Motor neuron (in vitro differentiated cells): ENCODE results near the gene SENP8. TPM values are rescaled to one million over a fixed set of nuclear protein-coding genes. Genes with fewer than 3 reads are reported as not detected.
"Not testable (repeated sequence)": the region's sequence is repeated elsewhere in the genome, so short reads cannot be mapped to it uniquely, and the experiment has no call there.

ENCODE experiments used
- ATAC-seq, 8 experiments: fragments of 200-7000 bp; cut with Tn5 transposase; replicated peaks in 6 of 8; 2 replicates each; pipeline ENCODE4 v1.8.0; 2021; ENCODE audit warnings: mild to moderate bottlenecking in 8 of 8, moderate library complexity in 8 of 8
- H3K27ac ChIP-seq, 2 donors: fragments of 250-450 bp; sonication (Bioruptor Pico); 2 replicates each; pipeline ENCODE4 v1.9.0; 2021; ENCODE audit warnings: antibody characterized with exemption in 2 of 2, mild to moderate bottlenecking in 2 of 2, moderate library complexity in 1 of 2
- H3K4me1 ChIP-seq, 2 donors: fragments of 250-450 bp; sonication (Bioruptor Pico); replicated peaks in 1 of 2; 2 replicates each; pipeline ENCODE4 v1.6.1; 2021; ENCODE audit warnings: antibody characterized with exemption in 2 of 2, mild to moderate bottlenecking in 2 of 2, moderate library complexity in 1 of 2
- H3K4me3 ChIP-seq, 5 donors: fragments of 250-450 bp; sonication (Bioruptor Pico); 2 replicates each; pipeline ENCODE4 v1.9.0; 2021; ENCODE audit warnings: antibody characterized with exemption in 5 of 5, mild to moderate bottlenecking in 5 of 5, moderate library complexity in 4 of 5
- whole genome bisulfite sequencing, 10 experiments: fragments of 450-650 bp; shearing (Covaris generic); methylation state at CpG; one replicate each; pipeline ENCODE4 v1.0.0; 2022; 5-methylcytosine and 5-hydroxymethylcytosine counted together
- in situ Hi-C, 9 experiments: fragments of 400-800 bp; cut with MboI; loops; one replicate each; pipeline ENCODE4 v1.15.0; 2021; ENCODE audit warnings: low sequenced_read_pairs in 9 of 9, low pct_unique_long_range_greater_than_20kb in 2 of 9; ENCODE audit not compliant: unreplicated experiment in 9 of 9
- total RNA-seq, 8 experiments: library from RNA; unstranded; fragments of 300-600 nt; gene quantifications; 2 replicates each; pipeline versions ENCODE4 v1.2.3 to v1.2.4, GENCODE V29; 2022

Gene SENP8
- total RNA-seq, 8 experiments from 2014 or later: 2.6 to 5.9 (median 5.0) TPM

GRCh38 chr15:72167445-72167844, 49.2 kb downstream of the SENP8 start:
- no peaks in the 10 kb centered on the region for H3K4me1 ChIP-seq
- no peak overlapping the region for H3K4me3 ChIP-seq
- no peak overlapping the region for H3K27ac ChIP-seq
- ATAC-seq: no peak
- in situ Hi-C loops: loop anchor here in 4 of 9 experiments (25.0 kb wide), 5 partner anchors 330 to 705 kb away; partner anchors contain the start of gene NR2E3 (in 1 of the 4)
- 71 to 100% (median 80%) methylated on average over 1 to 5 of the region's 6 CpGs; no CpG with 5 or more reads in 4 of the 10 experiments for WGBS, 10 experiments

- peak in 1 of 8 experiments; percentile 83 for ATAC-seq
- no peak overlapping the region for H3K27ac ChIP-seq
- WGBS, 10 experiments: 0 to 71% (median 61%) methylated on average over 1 to 3 of the region's 7 CpGs; no CpG with 5 or more reads in 5 of the 10 experiments
- no peak overlapping the region for H3K4me3 ChIP-seq
- in situ Hi-C loops: loop anchor here in 4 of 9 experiments (25.0 kb wide), 5 partner anchors 331 to 706 kb away; partner anchors contain the start of gene NR2E3 (in 1 of the 4)
- H3K4me1 ChIP-seq: no peaks in the 10 kb centered on the region
These were observed 50.1 kb downstream of the SENP8 start for GRCh38 chr15:72168131-72168807.

- no peak for ATAC-seq
- WGBS, 10 experiments: 34 to 67% (median 40%) methylated on average over 1 to 3 of the region's 4 CpGs; no CpG with 5 or more reads in 7 of the 10 experiments
- in situ Hi-C loops: loop anchor here in 4 of 9 experiments (25.0 kb wide), 5 partner anchors 331 to 706 kb away; partner anchors contain the start of gene NR2E3 (in 1 of the 4)
- no peaks in the 10 kb centered on the region for H3K4me1 ChIP-seq
- no peak overlapping the region for H3K27ac ChIP-seq
- H3K4me3 ChIP-seq: no peak overlapping the region
These were observed 50.6 kb downstream of the SENP8 start for GRCh38 chr15:72168808-72169190.

- no peak overlapping the region for H3K4me3 ChIP-seq
- in situ Hi-C loops: loop anchor here in 4 of 9 experiments (25.0 kb wide), 5 partner anchors 332 to 707 kb away; partner anchors contain the start of gene NR2E3 (in 1 of the 4)
- 10 to 100% (median 63%) methylated on average over 1 to 3 of the region's 10 CpGs; no CpG with 5 or more reads in 4 of the 10 experiments for WGBS, 10 experiments
- ATAC-seq: no peak
- no peak overlapping the region for H3K27ac ChIP-seq
- no peaks in the 10 kb centered on the region for H3K4me1 ChIP-seq
These were observed 51.2 kb downstream of the SENP8 start for GRCh38 chr15:72169236-72169920.

GRCh38 chr15:72169921-72170611, 51.9 kb downstream of the SENP8 start:
- no peak overlapping the region for H3K4me3 ChIP-seq
- WGBS, 10 experiments: 17 to 100% (median 90%) methylated on average over 1 to 10 of the region's 16 CpGs; no CpG with 5 or more reads in 3 of the 10 experiments
- H3K27ac ChIP-seq: no peak overlapping the region
- no peak for ATAC-seq
- in situ Hi-C loops: loop anchor here in 4 of 9 experiments (25.0 kb wide), 5 partner anchors 333 to 708 kb away; partner anchors contain the start of gene NR2E3 (in 1 of the 4)
- no peaks in the 10 kb centered on the region for H3K4me1 ChIP-seq

GRCh38 chr15:72170691-72171090, 52.5 kb downstream of the SENP8 start:
- 0 to 100% (median 79%) methylated on average over 2 to 7 of the region's 7 CpGs for WGBS, 10 experiments
- no peaks in the 10 kb centered on the region for H3K4me1 ChIP-seq
- in situ Hi-C loops: loop anchor here in 4 of 9 experiments (25.0 kb wide), 5 partner anchors 333 to 708 kb away; partner anchors contain the start of gene NR2E3 (in 1 of the 4)
- ATAC-seq: no peak
- no peak overlapping the region for H3K4me3 ChIP-seq
- no peak overlapping the region for H3K27ac ChIP-seq

GRCh38 chr15:72171978-72172377, 53.8 kb downstream of the SENP8 start:
- WGBS, 10 experiments: 52 to 93% (median 81%) methylated on average over 2 to 10 of the region's 10 CpGs; no CpG with 5 or more reads in 3 of the 10 experiments

GRCh38 chr15:72172796-72173195, 54.6 kb downstream of the SENP8 start:
- WGBS, 10 experiments: 8 to 100% (median 74%) methylated on average over 2 to 5 of the region's 5 CpGs; no CpG with 5 or more reads in 1 of the 10 experiments
- in situ Hi-C loops: loop anchor here in 4 of 9 experiments (25.0 kb wide), 5 partner anchors 335 to 710 kb away; partner anchors contain the start of gene NR2E3 (in 1 of the 4)

More at GRCh38 chr15:72171978-72172377, 53.8 kb downstream of the SENP8 start:
- in situ Hi-C loops: loop anchor here in 4 of 9 experiments (25.0 kb wide), 5 partner anchors 335 to 710 kb away; partner anchors contain the start of gene NR2E3 (in 1 of the 4)
- H3K27ac ChIP-seq, H3K4me1 ChIP-seq, H3K4me3 ChIP-seq: not testable (repeated sequence)
- ATAC-seq: peak in 1 of 8 experiments; percentile 54

GRCh38 chr15:72173401-72173800, 55.2 kb downstream of the SENP8 start:
- H3K4me3 ChIP-seq: no peak overlapping the region
- no peak for ATAC-seq
- WGBS, 10 experiments: 40 to 100% (median 80%) methylated on average over 1 to 6 of the region's 6 CpGs; no CpG with 5 or more reads in 5 of the 10 experiments
- in situ Hi-C loops: loop anchor here in 4 of 9 experiments (25.0 kb wide), 5 partner anchors 336 to 711 kb away; partner anchors contain the start of gene NR2E3 (in 1 of the 4)
- H3K27ac ChIP-seq: no peak overlapping the region
- no peaks in the 10 kb centered on the region for H3K4me1 ChIP-seq

More at GRCh38 chr15:72172796-72173195, 54.6 kb downstream of the SENP8 start:
- Histone ChIP-seq H3K27ac (no peak overlapping the region), H3K4me3 (no peak overlapping the region), H3K4me1 (no peaks in the 10 kb centered on the region)
- no peak for ATAC-seq

- H3K4me3 ChIP-seq: no peak overlapping the region
- H3K4me1 ChIP-seq: no peaks in the 10 kb centered on the region
- in situ Hi-C loops: loop anchor here in 4 of 9 experiments (25.0 kb wide), 5 partner anchors 337 to 712 kb away; partner anchors contain the start of gene NR2E3 (in 1 of the 4)
- H3K27ac ChIP-seq: no peak overlapping the region
- WGBS, 10 experiments: 17 to 90% (median 70%) methylated on average over 1 to 7 of the region's 12 CpGs; no CpG with 5 or more reads in 4 of the 10 experiments
- ATAC-seq: no peak
These were observed 55.8 kb downstream of the SENP8 start for GRCh38 chr15:72173864-72174550.

- ATAC-seq: no peak
- Histone ChIP-seq H3K27ac (no peak overlapping the region), H3K4me3 (no peak overlapping the region), H3K4me1 (peaks cover 0 to 1% of the 10 kb centered on the region in 2 donors)
- in situ Hi-C loops: loop anchor here in 4 of 9 experiments (25.0 kb wide), 5 partner anchors 337 to 712 kb away; partner anchors contain the start of gene NR2E3 (in 1 of the 4)
- WGBS, 10 experiments: 0 to 80% (median 29%) methylated on average over 1 to 3 of the region's 5 CpGs; no CpG with 5 or more reads in 5 of the 10 experiments
These were observed 56.5 kb downstream of the SENP8 start for GRCh38 chr15:72174551-72175165.
